ENCODE data around the gene C6orf141. TPM values are rescaled to one million over a fixed set of nuclear protein-coding genes. Genes with fewer than 3 reads are reported as not detected.

The C6orf141 gene
- total RNA-seq, 1 experiment from 2014 or later: 40.1 TPM

DNA sequence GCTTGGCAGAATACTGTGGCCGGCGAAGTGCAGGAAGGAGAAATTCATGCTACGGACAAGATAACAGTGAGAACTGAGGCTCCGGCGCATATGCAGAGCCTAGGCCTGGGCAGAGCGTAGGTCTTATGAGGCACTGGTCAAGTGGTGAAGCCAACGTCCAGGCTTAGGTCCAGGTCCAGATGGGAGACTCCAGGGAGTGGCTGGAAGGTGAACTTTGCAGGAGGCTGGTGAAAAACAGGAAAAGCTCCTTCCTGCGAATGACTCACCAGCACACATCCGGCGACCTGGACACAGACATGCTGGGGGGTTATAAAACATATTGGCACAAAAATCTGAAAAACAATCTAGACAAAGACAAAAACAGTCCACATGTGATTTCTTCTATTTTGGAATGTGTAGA lies 15.4 kb downstream of the C6orf141 start:
- Histone ChIP-seq H3K27ac (ENCODE audit: insufficient read length, low read depth, low read length) (no peak overlapping the region), H3K79me2 (ENCODE audit: insufficient read depth, low read length) (no peaks in the 10 kb centered on the region), H2AK5ac (ENCODE audit: insufficient read length, low read length) (no peak overlapping the region), H3K23me2 (ENCODE audit: insufficient read length, low read depth, low read length, poor library complexity, severe bottlenecking) (no peaks in the 10 kb centered on the region), H3K79me1 (ENCODE audit: insufficient read depth, low read depth, low read length, poor library complexity, severe bottlenecking) (no peaks in the 10 kb centered on the region), H2BK12ac (ENCODE audit: insufficient read length, low read depth, low read length) (no peak overlapping the region), H2BK15ac (ENCODE audit: low read depth, low read length) (no peak overlapping the region), H3T11ph (ENCODE audit: low read length) (no peak overlapping the region), H3K4me2 (ENCODE audit: insufficient read depth, insufficient read length, low read length) (no peak overlapping the region), H4K5ac (ENCODE audit: insufficient read length, low read depth, low read length) (no peak overlapping the region), H3K9me3 (ENCODE audit: control insufficient read depth, low read depth, low read length) (no peaks in the 10 kb centered on the region), H3K14ac (ENCODE audit: insufficient read depth, low read length) (no peak overlapping the region), H3K18ac (ENCODE audit: insufficient read length, low read depth, low read length) (no peak overlapping the region), H4K8ac (replicated peaks; ENCODE audit: insufficient read length, low read depth, low read length) (no peak overlapping the region), H3K23ac (ENCODE audit: insufficient read length, low read depth, low read length) (no peak overlapping the region), H3K4ac (ENCODE audit: low read depth, low read length) (no peak overlapping the region), H2AFZ (ENCODE audit: low read length) (no peak overlapping the region), H3K56ac (ENCODE audit: insufficient read length, low read depth, low read length) (no peak overlapping the region), H4K20me1 (ENCODE audit: control insufficient read depth, insufficient read depth, insufficient read length) (no peaks in the 10 kb centered on the region), H3K4me1 (ENCODE audit: insufficient read depth, low read length) (no peaks in the 10 kb centered on the region), H4K91ac (ENCODE audit: insufficient read length, low read depth, low read length) (no peak overlapping the region), H2BK120ac (ENCODE audit: low read depth, low read length, poor library complexity, severe bottlenecking) (no peak overlapping the region), H2BK5ac (ENCODE audit: insufficient read length, low read length) (no peak overlapping the region), H3K9ac (ENCODE audit: extremely low read depth, insufficient read length, low read length) (no peak overlapping the region), H2BK20ac (ENCODE audit: low read depth, low read length, poor library complexity, severe bottlenecking) (no peak overlapping the region), H3K27me3 (ENCODE audit: insufficient read depth, low read length) (no peaks in the 10 kb centered on the region)
- no peak overlapping the region for H3K4me3 Mint-ChIP-seq
- no peak overlapping the region for H3K27ac Mint-ChIP-seq
- H3K36me3 Mint-ChIP-seq (ENCODE audit: insufficient read depth in 1 of 3, low read depth in 3 of 3): peaks cover 4 to 17% (median 8%) of the 10 kb centered on the region in 3 experiments; a peak in 5 of 7 replicates
- WGBS (ENCODE audit: extremely low coverage, insufficient read length, low lambda C conversion rate): no CpG with 5 or more reads among the region's 10 CpGs
- peaks cover 5 to 9% of the 10 kb centered on the region in 2 experiments for H3K4me1 Mint-ChIP-seq
- TF ChIP-seq, protein P1, sequence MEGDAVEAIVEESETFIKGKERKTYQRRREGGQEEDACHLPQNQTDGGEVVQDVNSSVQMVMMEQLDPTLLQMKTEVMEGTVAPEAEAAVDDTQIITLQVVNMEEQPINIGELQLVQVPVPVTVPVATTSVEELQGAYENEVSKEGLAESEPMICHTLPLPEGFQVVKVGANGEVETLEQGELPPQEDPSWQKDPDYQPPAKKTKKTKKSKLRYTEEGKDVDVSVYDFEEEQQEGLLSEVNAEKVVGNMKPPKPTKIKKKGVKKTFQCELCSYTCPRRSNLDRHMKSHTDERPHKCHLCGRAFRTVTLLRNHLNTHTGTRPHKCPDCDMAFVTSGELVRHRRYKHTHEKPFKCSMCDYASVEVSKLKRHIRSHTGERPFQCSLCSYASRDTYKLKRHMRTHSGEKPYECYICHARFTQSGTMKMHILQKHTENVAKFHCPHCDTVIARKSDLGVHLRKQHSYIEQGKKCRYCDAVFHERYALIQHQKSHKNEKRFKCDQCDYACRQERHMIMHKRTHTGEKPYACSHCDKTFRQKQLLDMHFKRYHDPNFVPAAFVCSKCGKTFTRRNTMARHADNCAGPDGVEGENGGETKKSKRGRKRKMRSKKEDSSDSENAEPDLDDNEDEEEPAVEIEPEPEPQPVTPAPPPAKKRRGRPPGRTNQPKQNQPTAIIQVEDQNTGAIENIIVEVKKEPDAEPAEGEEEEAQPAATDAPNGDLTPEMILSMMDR (conservative IDR thresholded peaks at IDR 0.05): no peak
- peaks cover 52% of the 10 kb centered on the region for H3K27me3 Mint-ChIP-seq (ENCODE audit: low read depth)
- no peak for DNase-seq
- H3K9me3 Mint-ChIP-seq: peaks cover 6 to 9% of the 10 kb centered on the region in 2 experiments; a peak in 4 of 5 replicates

Data from H9 (cell line).